ENCODE results near the gene RXRG.

The RXRG gene

GRCh38 chr1:165369255-165369848 lies 75.6 kb downstream of the RXRG start:
- peak; percentile 82 for DNase-seq (ENCODE audit: low spot score)

GRCh38 chr1:165367375-165367993 lies 77.4 kb downstream of the RXRG start:
- peak; percentile 79 for DNase-seq (ENCODE audit: low spot score)

- peak; percentile 17 for DNase-seq (ENCODE audit: low spot score)
Observed at GRCh38 chr1:165365341-165365740, 79.6 kb downstream of the RXRG start.

GRCh38 chr1:165364568-165365133 lies 80.3 kb downstream of the RXRG start:
- DNase-seq (ENCODE audit: low spot score) = peak; percentile 63

- no peak for DNase-seq (ENCODE audit: low spot score)
Observed at GRCh38 chr1:165356876-165357275, 88.0 kb downstream of the RXRG start.

GRCh38 chr1:165355977-165356811 lies 88.7 kb downstream of the RXRG start, which contains the start of gene LMX1A:
Gene LMX1A, minus strand, starts transcription at chr1:165356715. Its CDS starts 1,156 bp downstream, at chr1:165355559.
- DNase-seq (ENCODE audit: low spot score) = peak; percentile 62

GRCh38 chr1:165355139-165355976 lies 89.6 kb downstream of the RXRG start:
- DNase-seq (ENCODE audit: low spot score) = no peak

- no peak for DNase-seq (ENCODE audit: low spot score)
Observed at GRCh38 chr1:165354739-165355138, 90.2 kb downstream of the RXRG start.

- DNase-seq (ENCODE audit: low spot score) = no peak
Observed at GRCh38 chr1:165353731-165354671, 90.9 kb downstream of the RXRG start.

- DNase-seq (ENCODE audit: low spot score) = no peak
Observed at GRCh38 chr1:165352442-165353293, 92.3 kb downstream of the RXRG start.

- DNase-seq (ENCODE audit: low spot score) = no peak
Observed at GRCh38 chr1:165351863-165352441, 93.0 kb downstream of the RXRG start.

Measured in GM03348 (cell line).